K562 (cell line): Measurements from ENCODE around the gene PRRT2. TPM values are rescaled to one million over a fixed set of nuclear protein-coding genes. Genes with fewer than 3 reads are reported as not detected.

Experiments
- ATAC-seq: fragments of 200-7000 bp; cut with Tn5 transposase; 3 replicates; pipeline ENCODE4 v1.9.1; 2020; ENCODE audit warnings: moderate library complexity
- BruUV-seq: library from RNA; stranded (reverse); fragments of 400-500 nt; replicated peaks from 2 replicates; lab custom pipeline; 2021; lab: Mats Ljungman, UMichigan
- CTCF ChIA-PET: fragments of 300-600 bp; formaldehyde crosslinking; extraction: SDS; loops from one replicate; lab custom pipeline; 2021; ENCODE audit warnings: low intra/inter-chr PET ratio; lab: Yijun Ruan, JAX
- POLR2A ChIA-PET: fragments of 300-600, 350-650 bp; sonication (Branson Sonifier 250); formaldehyde crosslinking; extraction: SDS; loops from one replicate; lab custom pipeline; 2021; ENCODE audit warnings: antibody characterized with exemption, inconsistent platforms; lab: Yijun Ruan, JAX
- DNase-seq, 4 experiments: peaks; one replicate each; pipeline versions ENCODE4 v3.0.0 to v3.0.0-alpha.2; 2011 to 2018; ENCODE audit warnings: low spot score in 3 of 4, mixed read lengths in 3 of 4; ENCODE audit errors: extremely low read depth in 1 of 4
- FAIRE-seq: peaks from 2 replicates; lab custom pipeline; 2011; peaks lifted over from hg19 to GRCh38; lab: Jason Lieb, UNC
- H2AFZ ChIP-seq: 2 replicates; pipeline ENCODE4 v1.6.0; 2011; ENCODE audit warnings: low read depth, low read length, control low read depth, inconsistent platforms
- H3K27ac ChIP-seq: fragments of 200-600 bp; 3 replicates; pipeline ENCODE4 v1.8.0; 2011; ENCODE audit warnings: low read depth, mild to moderate bottlenecking, control low read depth, inconsistent platforms, low read length, moderate library complexity, mixed read lengths; ENCODE audit errors: extremely low read depth
- H3K27me3 ChIP-seq, 2 experiments: fragments of 300-600 bp in 1 of 2; 2 replicates in 1 of 2; 3 replicates in 1 of 2; pipeline versions ENCODE4 v1.6.0 to v1.8.0; 2011; ENCODE audit warnings: inconsistent platforms in 2 of 2, low read length in 2 of 2, mild to moderate bottlenecking in 1 of 2, mixed read lengths in 1 of 2, moderate library complexity in 1 of 2; ENCODE audit not compliant: control insufficient read depth in 2 of 2, insufficient read depth in 2 of 2
- H3K36me3 ChIP-seq: fragments of 300-600 bp; 3 replicates; pipeline ENCODE4 v1.8.0; 2011; ENCODE audit warnings: mild to moderate bottlenecking, low read length, inconsistent platforms; ENCODE audit not compliant: control insufficient read depth, insufficient read depth
- H3K4me1 ChIP-seq, 2 experiments: fragments of 200-600 bp in 1 of 2; replicated peaks in 1 of 2; 2 replicates in 1 of 2; 3 replicates in 1 of 2; pipeline versions ENCODE4 v1.5.1 to v1.8.0; 2011; ENCODE audit warnings: inconsistent platforms in 2 of 2, low read length in 2 of 2, mild to moderate bottlenecking in 1 of 2, mixed read lengths in 1 of 2, moderate library complexity in 1 of 2; ENCODE audit not compliant: control insufficient read depth in 2 of 2, insufficient read depth in 2 of 2
- H3K4me2 ChIP-seq: 2 replicates; pipeline ENCODE4 v1.6.1; 2011; ENCODE audit warnings: low read length, control low read depth, inconsistent platforms, mixed read lengths; ENCODE audit not compliant: insufficient read depth
- H3K4me3 ChIP-seq: fragments of 200-600 bp; sonication (generic), shearing (Covaris generic); 2 replicates; pipeline ENCODE4 v1.5.1; 2016; ENCODE audit warnings: control low read depth, inconsistent platforms
- H3K79me2 ChIP-seq: fragments of 200-600 bp; 3 replicates; pipeline ENCODE4 v1.8.0; 2011; ENCODE audit warnings: low read length, inconsistent platforms; ENCODE audit not compliant: control insufficient read depth, insufficient read depth
- H3K9ac ChIP-seq, 2 experiments: 2 replicates each; pipeline versions ENCODE4 v1.6.0 to v1.6.1; 2011; ENCODE audit warnings: low read depth in 2 of 2, low read length in 2 of 2, control low read depth in 1 of 2, inconsistent platforms in 1 of 2, mild to moderate bottlenecking in 1 of 2, mixed read lengths in 1 of 2; ENCODE audit not compliant: insufficient read depth in 1 of 2
- H3K9me1 ChIP-seq: one replicate; pipeline ENCODE4 v1.6.0; 2011; ENCODE audit warnings: inconsistent platforms, mild to moderate bottlenecking, low read length, moderate library complexity; ENCODE audit not compliant: control insufficient read depth, insufficient read depth
- H3K9me3 ChIP-seq: replicated peaks from 2 replicates; pipeline ENCODE4 v1.5.1; 2011; ENCODE audit warnings: low read depth, low read length, inconsistent platforms; ENCODE audit not compliant: control insufficient read depth, insufficient read depth
- H4K20me1 ChIP-seq: replicated peaks from 2 replicates; pipeline ENCODE4 v1.6.1; 2011; ENCODE audit warnings: low read length, inconsistent platforms, mixed read lengths; ENCODE audit not compliant: control insufficient read depth, insufficient read depth
- CBX3 ChIP-seq, 2 experiments: IDR thresholded peaks; 1 replicate in 1 of 2; 2 replicates in 1 of 2; pipeline ENCODE4 v1.6.1; 2012; ENCODE audit warnings: inconsistent platforms in 2 of 2, low read length in 2 of 2, borderline replicate concordance in 1 of 2, control low read depth in 1 of 2
- CHCHD3 ChIP-seq: fragments of 250-450 bp; sonication (Bioruptor Pico); IDR thresholded peaks from 2 replicates; pipeline ENCODE4 v2.1.2; 2022; ENCODE audit warnings: mild to moderate bottlenecking
- MBD2 ChIP-seq: sonication (generic); IDR thresholded peaks from 2 replicates; pipeline ENCODE4 v1.6.1; 2016; ENCODE audit warnings: low read depth, borderline replicate concordance
- MYBL2 ChIP-seq, 2 experiments: fragments of 450-650 bp in 1 of 2; sonication (generic) in 1 of 2; formaldehyde crosslinking in 1 of 2; IDR thresholded peaks; 2 replicates each; pipeline versions ENCODE4 v1.6.1 to v1.8.1; 2017 to 2022; ENCODE audit warnings: borderline replicate concordance in 1 of 2, inconsistent platforms in 1 of 2, low read depth in 1 of 2, mild to moderate bottlenecking in 1 of 2, missing genetic modification reagents in 1 of 2, moderate library complexity in 1 of 2
- RBM17 ChIP-seq: fragments of 200-400 bp; formaldehyde crosslinking; IDR thresholded peaks from 2 replicates; pipeline ENCODE4 v1.6.1; 2017; ENCODE audit warnings: low read depth, mild to moderate bottlenecking, low read length, borderline replicate concordance
- RBM22 ChIP-seq: fragments of 200-400 bp; formaldehyde crosslinking; IDR thresholded peaks from 2 replicates; pipeline ENCODE4 v1.6.1; 2018; ENCODE audit warnings: low read length, low read depth; ENCODE audit not compliant: poor library complexity, severe bottlenecking
- SP2 ChIP-seq: IDR thresholded peaks from 2 replicates; pipeline ENCODE4 v1.6.1; 2011; ENCODE audit warnings: mild to moderate bottlenecking, low read depth, low read length, moderate library complexity; ENCODE audit not compliant: poor library complexity, severe bottlenecking; ENCODE audit errors: extremely low read depth
- ZNF184 ChIP-seq: sonication (generic); formaldehyde crosslinking; IDR thresholded peaks from 2 replicates; pipeline ENCODE4 v1.5.0; 2020; ENCODE audit warnings: missing genetic modification reagents
- ZNF277 ChIP-seq: fragments of 250-450 bp; sonication (Bioruptor Pico); IDR thresholded peaks from 2 replicates; pipeline ENCODE4 v1.8.0; 2022; ENCODE audit warnings: inconsistent platforms, mild to moderate bottlenecking, moderate library complexity, borderline replicate concordance
- WGBS: fragments of 100-300 bp; shearing (Covaris generic); methylation state at CpG from one replicate; pipeline ENCODE4 v1.1.6; 2016; ENCODE audit warnings: low coverage, mixed read lengths; ENCODE audit not compliant: insufficient coverage; ENCODE audit errors: missing lambda C conversion rate; 5-methylcytosine and 5-hydroxymethylcytosine counted together
- in situ Hi-C: fragments of 300-500 bp; cut with MboI; formaldehyde crosslinking; loops from 4 replicates; pipeline ENCODE4 v1.15.0; 2018; ENCODE audit warnings: inconsistent platforms, mixed read lengths
- intact Hi-C: fragments of 100-400 bp; cut with micrococcal nuclease; formaldehyde crosslinking; loops from 2 replicates; pipeline ENCODE4 v1.14.2; 2022
- polyA plus RNA-seq, 8 experiments: library from polyadenylated mRNA; depleted of rRNA in 4 of 8; stranded (reverse) in 5 of 8; unstranded in 3 of 8; fragments of >200 nt; fragmentation: Nextera tagmentation in 2 of 8; fragmentation: Illumina TruSeq in 1 of 8; extraction: Ambion mirVana in 2 of 8; extraction: Trizol in 1 of 8; gene quantifications; 2 replicates each; pipeline versions ENCODE4 v1.2.1 to v1.2.3, GENCODE V29; 2011 to 2014; ENCODE audit warnings: inconsistent platforms in 1 of 8, missing spikeins in 1 of 8
- total RNA-seq, 7 experiments: library from RNA; depleted of rRNA in 6 of 7; stranded (reverse); fragments of >200 nt in 6 of 7; fragmentation: Illumina TruSeq in 2 of 7; extraction: Trizol in 2 of 7; gene quantifications; 2 replicates each; pipeline versions ENCODE4 v1.2.1 to v1.2.3, GENCODE V29; 2011 to 2021; ENCODE audit warnings: low replicate concordance in 1 of 7
- TF ChIP-seq, protein P1 (sequence below), 2 experiments: fragments of 450-650 bp; formaldehyde crosslinking in 1 of 2; IDR thresholded peaks; 2 replicates each; pipeline versions ENCODE4 v1.4.0 to v1.6.1; 2014 to 2020; ENCODE audit warnings: mild to moderate bottlenecking in 2 of 2, borderline replicate concordance in 1 of 2, low read depth in 1 of 2

The PRRT2 gene
- total and polyA plus RNA-seq, 9 of the 15 experiments (the other 6 are each of a cell fraction or from before 2014, with no cell fraction given), result 0.11 to 1.0 (median 0.42) TPM; not detected in 2

- TF ChIP-seq CHCHD3 (CRISPR knock-in tag), result no peak
- TF ChIP-seq MYBL2 (IDR thresholded peaks at IDR 0.05; ENCODE audit: low read depth), result no peak
- no peak for TF ChIP-seq MYBL2 (CRISPR knock-in tag; IDR thresholded peaks at IDR 0.05; ENCODE audit: borderline replicate concordance)
Observed at GRCh38 chr16:29837841-29838240, 25.8 kb downstream of the PRRT2 start (continued).

GRCh38 chr16:29839822-29840221, 27.8 kb downstream of the PRRT2 start:
- no peak for DNase-seq
- ATAC-seq, result no peak; the same call in 2 of the 3 replicates
- intact Hi-C loops (no loop called here), in situ Hi-C loops (no loop called here)
- Histone ChIP-seq H3K4me2 (no peak overlapping the region), H3K27ac (no peak overlapping the region), H3K9ac (peak overlapping the region in 1 of 2 experiments; percentile 65; a peak in 2 of 4 replicates), H3K79me2 (no peaks in the 10 kb centered on the region), H3K9me1 (no peaks in the 10 kb centered on the region), H3K36me3 (no peaks in the 10 kb centered on the region), H3K4me3 (no peak overlapping the region), H4K20me1 (no peaks in the 10 kb centered on the region), H2AFZ (no peak overlapping the region), H3K9me3 (no peaks in the 10 kb centered on the region), H3K27me3 (0 out of 5 replicates have a peak, but pooled peaks cover 0 to 4% of the 10 kb centered on the region in 2 experiments), H3K4me1 (peaks cover 0 to 23% of the 10 kb centered on the region in 2 experiments; a peak in 2 of 5 replicates)
- no TSS peak for BruUV-seq
- no peak for FAIRE-seq
- POLR2A ChIA-PET, result interaction anchor here (2.1 kb wide), 1 partner anchor 10 kb away, joined by 4 read pairs; no protein-coding TSS in a partner anchor
- 30% methylated on average over 6 of the region's 6 CpGs for WGBS
- CTCF ChIA-PET, result no interaction called here
- TF ChIP-seq SP2 (no peak), ZNF184 (CRISPR knock-in tag) (no peak), CBX3 (IDR thresholded peaks at IDR 0.05; ENCODE audit: borderline replicate concordance in 1 of 2, low read length in 2 of 2) (no peak), ZNF277 (no peak), RBM17 (no peak), RBM22 (no peak), MBD2 (no peak)
- TF ChIP-seq, protein P1, sequence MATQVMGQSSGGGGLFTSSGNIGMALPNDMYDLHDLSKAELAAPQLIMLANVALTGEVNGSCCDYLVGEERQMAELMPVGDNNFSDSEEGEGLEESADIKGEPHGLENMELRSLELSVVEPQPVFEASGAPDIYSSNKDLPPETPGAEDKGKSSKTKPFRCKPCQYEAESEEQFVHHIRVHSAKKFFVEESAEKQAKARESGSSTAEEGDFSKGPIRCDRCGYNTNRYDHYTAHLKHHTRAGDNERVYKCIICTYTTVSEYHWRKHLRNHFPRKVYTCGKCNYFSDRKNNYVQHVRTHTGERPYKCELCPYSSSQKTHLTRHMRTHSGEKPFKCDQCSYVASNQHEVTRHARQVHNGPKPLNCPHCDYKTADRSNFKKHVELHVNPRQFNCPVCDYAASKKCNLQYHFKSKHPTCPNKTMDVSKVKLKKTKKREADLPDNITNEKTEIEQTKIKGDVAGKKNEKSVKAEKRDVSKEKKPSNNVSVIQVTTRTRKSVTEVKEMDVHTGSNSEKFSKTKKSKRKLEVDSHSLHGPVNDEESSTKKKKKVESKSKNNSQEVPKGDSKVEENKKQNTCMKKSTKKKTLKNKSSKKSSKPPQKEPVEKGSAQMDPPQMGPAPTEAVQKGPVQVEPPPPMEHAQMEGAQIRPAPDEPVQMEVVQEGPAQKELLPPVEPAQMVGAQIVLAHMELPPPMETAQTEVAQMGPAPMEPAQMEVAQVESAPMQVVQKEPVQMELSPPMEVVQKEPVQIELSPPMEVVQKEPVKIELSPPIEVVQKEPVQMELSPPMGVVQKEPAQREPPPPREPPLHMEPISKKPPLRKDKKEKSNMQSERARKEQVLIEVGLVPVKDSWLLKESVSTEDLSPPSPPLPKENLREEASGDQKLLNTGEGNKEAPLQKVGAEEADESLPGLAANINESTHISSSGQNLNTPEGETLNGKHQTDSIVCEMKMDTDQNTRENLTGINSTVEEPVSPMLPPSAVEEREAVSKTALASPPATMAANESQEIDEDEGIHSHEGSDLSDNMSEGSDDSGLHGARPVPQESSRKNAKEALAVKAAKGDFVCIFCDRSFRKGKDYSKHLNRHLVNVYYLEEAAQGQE (IDR thresholded peaks at IDR 0.05; ENCODE audit: borderline replicate concordance), result no peak
- TF ChIP-seq, protein P1 (CRISPR knock-in tag; IDR thresholded peaks at IDR 0.05; ENCODE audit: low read depth), result no peak
